ENCODE results near the gene CAPN1.

CAPN1 gene

GRCh38 chr11:65254724-65255123, 73.0 kb downstream of the CAPN1 start:
- in situ Hi-C loops (cut with MboI; ENCODE audit: low sequenced_read_pairs): no loop called here

- in situ Hi-C loops (cut with MboI; ENCODE audit: low sequenced_read_pairs): no loop called here
These were observed 77.3 kb downstream of the CAPN1 start for GRCh38 chr11:65258988-65259387.

- in situ Hi-C loops (cut with MboI; ENCODE audit: low sequenced_read_pairs): no loop called here
These were observed 78.6 kb downstream of the CAPN1 start for GRCh38 chr11:65260302-65260701.

GRCh38 chr11:65260756-65261590, 79.2 kb downstream of the CAPN1 start:
- in situ Hi-C loops (cut with MboI; ENCODE audit: low sequenced_read_pairs): no loop called here

All from HL-60/S4 (cell line).